ENCODE data around the gene GEMIN5. TPM values are rescaled to one million over a fixed set of nuclear protein-coding genes. Genes with fewer than 3 reads are reported as not detected.
"Not testable (repeated sequence)": the region's sequence is repeated elsewhere in the genome, so short reads cannot be mapped to it uniquely, and the experiment has no call there.

Gene GEMIN5
- total and polyA plus RNA-seq, 2 experiments from 2014 or later = 18.3 to 46.7 TPM

GRCh38 chr5:154917757-154918156 is 20.3 kb downstream of the GEMIN5 start (continued):
- TF ChIP-seq NANOG (IDR thresholded peaks at IDR 0.05; ENCODE audit: borderline replicate concordance) (no peak), ETS1 (IDR thresholded peaks at IDR 0.05) (no peak), POLR2AphosphoS5 (IDR thresholded peaks at IDR 0.05; ENCODE audit: low read depth) (no peak), ZNF331 (CRISPR knock-in tag; IDR thresholded peaks at IDR 0.05; ENCODE audit: low read depth) (no peak), EZH2 (IDR thresholded peaks at IDR 0.05; ENCODE audit: low read depth, unreplicated experiment) (no peak), ZNF462 (CRISPR knock-in tag; IDR thresholded peaks at IDR 0.05) (no peak), STAT1 (IDR thresholded peaks at IDR 0.05; ENCODE audit: unreplicated experiment) (no peak)

GRCh38 chr5:154916874-154917273 is 21.1 kb downstream of the GEMIN5 start:
- H3K4me3 Mint-ChIP-seq = no peak overlapping the region
- peaks cover 57% of the 10 kb centered on the region for H3K36me3 Mint-ChIP-seq (ENCODE audit: low read depth)
- H3K4me2 ChIP-seq = no peak overlapping the region
- H4K20me1 ChIP-seq (replicated peaks; ENCODE audit: insufficient read depth) = peaks cover 3% of the 10 kb centered on the region; the same call in 1 of the 2 replicates
- no peak overlapping the region for H3K27ac ChIP-seq (ENCODE audit: low read depth)
- H3K4me1 ChIP-seq (ENCODE audit: insufficient read depth) = no peaks in the 10 kb centered on the region
- no peaks in the 10 kb centered on the region for H3K9me2 ChIP-seq (ENCODE audit: insufficient read depth)
- no peak overlapping the region for H2AFZ ChIP-seq
- no peaks in the 10 kb centered on the region for H3K27me3 ChIP-seq (ENCODE audit: insufficient read depth)
- H3K36me3 ChIP-seq (ENCODE audit: insufficient read depth) = peaks cover 68% of the 10 kb centered on the region
- H3K79me2 ChIP-seq (replicated peaks; ENCODE audit: insufficient read depth) = no peaks in the 10 kb centered on the region
- no peaks in the 10 kb centered on the region for H3K9me3 Mint-ChIP-seq
- no peak overlapping the region for H3K4me3 ChIP-seq
- H3F3A ChIP-seq (replicated peaks; ENCODE audit: low read depth) = no peaks in the 10 kb centered on the region
- H3K27ac Mint-ChIP-seq = no peak overlapping the region
- TF ChIP-seq NANOG (IDR thresholded peaks at IDR 0.05; ENCODE audit: borderline replicate concordance) (no peak), EZH2phosphoT487 (IDR thresholded peaks at IDR 0.05; ENCODE audit: unreplicated experiment) (peak; percentile 30)
- ATAC-seq = no peak
- DNase-seq (ENCODE audit: low spot score) = no peak
- no peaks in the 10 kb centered on the region for H3K27me3 Mint-ChIP-seq (ENCODE audit: insufficient read depth, low read depth, poor library complexity)
- no peaks in the 10 kb centered on the region for H3K4me1 Mint-ChIP-seq

GRCh38 chr5:154905601-154906000 is 32.4 kb downstream of the GEMIN5 start:
- not testable (repeated sequence) for H3K27ac Mint-ChIP-seq; H3K79me2 ChIP-seq (replicated peaks; ENCODE audit: insufficient read depth); ATAC-seq; H3F3A ChIP-seq (replicated peaks; ENCODE audit: low read depth); H4K20me1 ChIP-seq (replicated peaks; ENCODE audit: insufficient read depth); H3K9me2 ChIP-seq (ENCODE audit: insufficient read depth); DNase-seq (ENCODE audit: low spot score); H3K4me3 Mint-ChIP-seq; H3K27me3 ChIP-seq (ENCODE audit: insufficient read depth); H3K4me3 ChIP-seq; H3K27me3 Mint-ChIP-seq (ENCODE audit: insufficient read depth, low read depth, poor library complexity); H3K27ac ChIP-seq (ENCODE audit: low read depth); H3K4me1 ChIP-seq (ENCODE audit: insufficient read depth); H2AFZ ChIP-seq; H3K4me2 ChIP-seq; H3K9me3 Mint-ChIP-seq; H3K4me1 Mint-ChIP-seq
- peaks cover 80% of the 10 kb centered on the region for H3K36me3 Mint-ChIP-seq (ENCODE audit: low read depth)
- peaks cover 55% of the 10 kb centered on the region; the same call in 1 of the 2 replicates for H3K36me3 ChIP-seq (ENCODE audit: insufficient read depth)

Measured in GM23338 (cell line).